ENCODE measurements around the gene RPL28.
A peak's percentile ranks its signal among the peaks of the same experiment; 100 is the strongest.

Gene RPL28

DNA sequence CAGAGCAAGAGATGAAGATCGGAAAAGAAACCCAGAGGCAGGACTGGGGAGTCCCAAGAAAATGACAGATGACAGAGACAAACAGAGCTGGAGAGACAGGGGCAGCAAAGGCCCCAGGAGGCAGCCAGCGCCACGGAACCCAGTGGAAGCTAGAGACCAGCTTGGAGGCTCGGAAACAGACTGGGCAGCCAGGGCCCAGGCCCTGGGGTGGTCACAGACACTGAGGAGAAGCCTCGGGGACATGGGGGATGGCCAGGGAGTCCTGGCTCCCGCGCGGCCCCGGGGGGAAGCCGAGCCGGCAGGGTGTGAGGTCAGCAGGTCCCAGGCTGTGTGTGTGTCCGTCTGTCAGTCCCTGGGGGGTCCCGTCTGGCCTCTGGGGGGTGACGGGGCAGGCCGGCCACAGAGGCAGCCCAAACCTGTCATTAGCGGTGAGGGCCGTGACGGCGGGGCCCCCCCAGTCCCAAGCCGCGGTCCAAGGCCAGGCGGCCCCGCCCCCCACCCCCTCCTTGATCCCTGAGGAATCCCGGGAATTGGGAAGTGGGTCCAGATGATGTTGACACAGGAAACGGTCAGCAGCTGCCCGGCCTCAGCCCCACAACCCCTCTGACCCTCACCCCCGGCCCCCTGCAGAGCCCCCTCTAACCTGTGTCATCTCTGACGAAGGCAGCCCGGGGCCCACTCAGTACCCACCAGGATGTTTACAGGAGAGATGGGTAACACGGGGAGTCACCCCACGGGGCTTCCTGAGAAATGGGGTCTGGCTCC lies 11.6 kb upstream of the RPL28 start:
- DNase-seq, result no peak

DNA sequence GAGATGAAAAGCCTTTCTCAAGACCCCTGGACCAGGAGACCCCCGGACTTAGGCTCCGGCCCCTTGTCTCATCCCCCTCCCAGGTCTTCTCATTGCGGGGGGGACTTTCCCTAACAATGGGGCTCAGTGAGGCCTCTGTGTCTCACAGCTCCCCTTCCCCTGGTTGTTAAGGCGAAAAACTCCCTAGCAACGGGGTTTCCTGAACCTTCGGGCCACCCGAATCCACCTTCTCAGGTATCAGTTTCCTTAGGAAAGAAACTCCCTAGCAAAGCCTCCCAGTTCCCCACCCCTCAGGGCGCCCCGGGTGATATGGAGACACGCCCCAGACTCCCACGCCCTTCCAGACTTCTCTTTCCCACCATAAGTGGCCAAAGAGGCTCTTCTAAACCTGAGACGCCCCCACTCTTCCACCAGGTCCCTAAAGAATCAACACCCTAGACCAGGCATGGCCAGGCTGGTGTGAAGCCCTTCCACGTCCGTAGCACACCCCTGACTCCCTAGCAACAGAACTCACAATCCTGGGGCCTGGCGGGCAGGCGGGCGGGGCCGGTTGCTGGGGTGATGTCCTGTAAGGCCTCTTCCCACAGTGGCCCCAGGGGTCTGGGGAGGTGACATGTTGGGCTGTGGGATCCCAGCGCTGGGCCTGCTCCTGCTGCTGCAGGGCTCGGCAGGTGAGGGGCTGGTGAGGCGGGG lies 9.3 kb upstream of the RPL28 start, which contains the start of gene TMEM190:
Gene TMEM190 (plus strand): TSS at position 586 of the 693 bp plus-strand sequence. CDS start 28 bp downstream, at position 614.
- DNase-seq, result no peak

DNA sequence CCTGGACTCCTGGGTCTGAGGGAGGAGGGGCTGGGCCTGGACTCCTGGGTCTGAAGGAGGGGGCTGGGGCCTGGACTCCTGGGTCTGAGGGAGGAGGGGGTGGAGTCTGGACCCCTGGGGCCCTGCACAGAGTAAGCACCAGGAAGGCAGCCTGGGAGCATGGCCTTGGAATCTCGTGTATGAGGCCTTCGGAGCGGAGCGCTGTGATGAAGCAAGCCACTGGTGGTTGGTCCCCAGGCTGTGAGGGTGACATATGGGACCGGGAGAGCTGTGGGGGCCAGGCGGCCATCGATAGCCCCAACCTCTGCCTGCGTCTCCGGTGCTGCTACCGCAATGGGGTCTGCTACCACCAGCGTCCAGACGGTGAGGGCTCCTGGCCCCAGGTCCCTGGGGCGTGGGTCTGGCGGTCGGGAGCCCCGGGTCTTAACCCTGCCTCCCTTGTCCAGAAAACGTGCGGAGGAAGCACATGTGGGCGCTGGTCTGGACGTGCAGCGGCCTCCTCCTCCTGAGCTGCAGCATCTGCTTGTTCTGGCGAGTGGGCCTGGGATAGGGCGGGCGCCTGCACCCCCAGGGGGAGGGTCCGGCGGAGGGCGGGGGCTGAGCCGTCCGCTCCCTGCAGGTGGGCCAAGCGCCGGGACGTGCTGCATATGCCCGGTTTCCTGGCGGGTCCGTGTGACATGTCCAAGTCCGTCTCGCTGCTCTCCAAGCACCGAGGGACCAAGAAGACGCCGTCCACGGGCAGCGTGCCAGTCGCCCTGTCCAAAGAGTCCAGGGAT lies 8.2 kb upstream of the RPL28 start:
- no peak for DNase-seq

DNA sequence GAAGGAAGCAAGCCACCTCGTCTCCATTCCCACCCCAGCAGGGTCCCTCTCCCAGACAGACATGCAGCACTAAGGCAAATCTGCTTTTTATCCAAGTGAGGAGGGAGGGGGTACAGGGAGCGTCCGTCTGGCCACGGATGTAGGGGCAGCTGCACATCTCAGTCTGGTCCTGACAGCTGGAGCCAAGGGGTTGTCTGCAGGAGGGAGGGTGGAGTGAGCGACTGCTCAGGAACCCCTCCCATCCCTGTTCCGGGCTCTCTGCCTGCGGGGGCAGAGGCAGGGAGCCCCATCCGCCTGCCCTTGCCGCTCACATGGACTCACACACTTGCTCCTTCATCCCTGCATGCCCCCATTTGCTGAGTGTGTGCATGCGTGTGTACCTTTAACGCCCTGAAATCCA lies 6.6 kb upstream of the RPL28 start:
- no peak for DNase-seq

DNA sequence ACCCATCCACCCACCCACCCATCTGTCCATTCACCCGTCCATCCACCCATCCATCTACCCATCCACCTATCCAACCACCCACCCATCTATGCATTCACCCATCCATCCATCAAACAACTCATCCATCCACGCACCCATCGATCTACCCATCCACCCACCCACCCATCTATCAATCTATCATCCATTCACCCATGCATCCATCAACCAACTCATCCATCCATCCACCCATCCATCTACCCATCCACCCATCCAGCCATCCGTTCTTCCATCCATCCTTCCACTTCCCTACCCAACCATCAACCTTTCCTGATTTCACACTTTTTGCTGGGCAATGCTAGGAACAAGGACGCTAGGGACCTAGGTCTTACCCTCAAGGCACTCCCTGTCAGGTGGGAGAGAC lies 3.7 kb upstream of the RPL28 start:
- no peak for DNase-seq

DNA sequence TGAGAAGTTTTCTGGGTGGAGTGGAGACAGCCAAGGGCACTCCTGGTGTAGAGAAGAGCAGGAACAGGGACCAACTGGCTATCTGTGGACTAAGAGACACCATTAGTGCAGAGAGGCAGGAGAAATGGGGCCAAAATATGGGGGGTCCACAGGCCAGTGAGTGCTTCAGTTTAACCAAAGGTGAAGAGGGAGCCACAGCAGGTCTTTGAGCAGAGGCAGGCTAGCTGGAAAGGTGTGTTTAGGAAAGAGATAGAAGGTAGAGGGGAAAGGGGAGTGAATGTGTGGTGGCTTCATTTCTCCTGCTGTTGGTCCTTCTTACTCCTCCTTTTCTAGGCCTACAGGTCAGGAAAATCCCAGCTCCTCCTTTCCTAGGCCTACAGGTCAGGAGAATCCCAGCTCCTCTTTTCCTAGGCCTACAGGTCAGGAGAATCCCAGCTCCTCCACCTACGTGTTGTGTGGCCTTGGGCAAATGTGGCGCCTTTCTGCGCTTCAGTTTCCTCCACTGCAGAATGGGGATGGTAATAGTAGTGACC lies 3.1 kb upstream of the RPL28 start:
- DNase-seq, result no peak

DNA sequence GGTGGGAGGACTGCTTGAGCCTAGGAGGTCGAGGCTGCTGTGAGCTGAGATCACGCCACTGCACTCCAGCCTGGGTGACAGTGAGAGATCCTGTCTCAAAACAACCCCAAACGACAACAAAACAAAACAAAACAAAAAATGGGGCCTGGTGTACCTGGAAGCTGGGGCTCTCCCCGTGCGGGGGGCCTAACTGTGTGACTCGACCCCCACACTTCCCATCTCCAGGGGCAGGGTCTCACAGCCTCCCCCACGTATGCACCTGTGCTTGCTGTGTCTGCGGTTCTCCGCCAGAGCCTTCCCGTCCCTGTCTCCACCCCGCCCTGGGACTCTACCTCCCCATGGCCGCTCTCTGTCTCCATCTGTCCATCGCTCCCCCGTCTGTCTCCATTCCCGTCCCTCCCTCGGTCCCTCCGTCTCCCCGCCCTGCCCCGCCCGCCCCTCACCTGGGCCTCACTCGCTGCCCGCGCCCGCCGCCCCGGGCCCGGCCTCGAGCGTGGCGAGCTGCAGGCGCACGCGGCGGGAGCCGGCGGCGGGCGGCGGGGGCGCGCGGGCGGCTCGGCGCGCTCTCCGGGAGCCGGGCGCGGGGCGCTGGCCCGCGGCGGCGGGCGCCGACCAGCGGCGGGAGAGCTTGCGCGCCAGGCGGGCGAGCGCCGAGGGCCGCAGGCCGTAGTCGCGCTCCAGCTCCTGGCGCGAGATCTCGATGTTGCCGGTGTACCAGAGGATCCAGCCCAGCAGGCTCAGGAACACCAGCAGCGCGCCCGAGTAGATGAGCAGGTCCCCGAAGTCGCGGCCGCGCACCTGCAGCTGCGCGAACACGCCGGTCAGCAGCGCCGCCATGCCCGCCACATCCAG lies 2.2 kb upstream of the RPL28 start:
- peak; percentile 41 for DNase-seq

DNA sequence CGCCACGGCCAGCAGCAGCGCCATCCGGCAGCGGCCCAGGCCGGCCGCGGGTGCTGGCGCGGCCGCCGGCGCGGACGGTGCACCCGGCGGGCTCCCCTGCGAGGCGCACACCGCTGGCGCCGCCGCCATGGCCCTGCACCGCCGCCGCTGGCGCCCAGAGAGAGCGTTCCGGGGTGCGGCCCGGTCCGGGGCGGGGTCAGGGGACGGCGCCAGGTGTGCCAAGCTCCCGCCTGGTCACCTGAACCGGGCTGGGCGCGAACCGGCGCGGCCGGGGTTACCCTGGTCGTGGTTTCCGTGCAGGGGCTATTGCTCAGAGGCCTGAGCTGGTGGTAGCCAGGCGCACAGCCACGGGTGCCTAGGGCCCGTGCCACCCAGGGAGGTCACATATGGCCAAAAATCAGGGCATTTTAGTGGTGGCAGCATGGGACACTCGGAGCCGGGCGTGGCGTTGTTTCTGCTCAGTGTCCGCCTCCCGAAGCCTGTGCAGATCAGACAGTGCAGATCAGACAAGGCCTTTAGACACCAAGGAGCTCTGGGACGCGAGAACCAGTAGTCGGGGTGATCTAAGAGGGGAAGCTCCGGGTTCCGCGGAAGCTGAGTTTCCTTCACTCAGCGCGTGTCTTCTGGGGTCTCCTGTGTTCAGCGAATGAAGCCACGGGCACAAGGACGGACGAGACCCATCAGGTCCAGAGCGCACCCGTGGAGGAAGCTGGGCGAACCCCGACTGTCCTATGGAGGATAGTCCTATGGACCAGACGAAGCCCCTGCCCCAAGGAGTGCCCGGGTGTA lies 1.4 kb upstream of the RPL28 start, which contains the start of gene TMEM238:
Gene TMEM238 (minus strand): TSS at position 162 of the 789 bp plus-strand sequence. CDS start 33 bp downstream, at position 129.
- no peak for DNase-seq

DNA sequence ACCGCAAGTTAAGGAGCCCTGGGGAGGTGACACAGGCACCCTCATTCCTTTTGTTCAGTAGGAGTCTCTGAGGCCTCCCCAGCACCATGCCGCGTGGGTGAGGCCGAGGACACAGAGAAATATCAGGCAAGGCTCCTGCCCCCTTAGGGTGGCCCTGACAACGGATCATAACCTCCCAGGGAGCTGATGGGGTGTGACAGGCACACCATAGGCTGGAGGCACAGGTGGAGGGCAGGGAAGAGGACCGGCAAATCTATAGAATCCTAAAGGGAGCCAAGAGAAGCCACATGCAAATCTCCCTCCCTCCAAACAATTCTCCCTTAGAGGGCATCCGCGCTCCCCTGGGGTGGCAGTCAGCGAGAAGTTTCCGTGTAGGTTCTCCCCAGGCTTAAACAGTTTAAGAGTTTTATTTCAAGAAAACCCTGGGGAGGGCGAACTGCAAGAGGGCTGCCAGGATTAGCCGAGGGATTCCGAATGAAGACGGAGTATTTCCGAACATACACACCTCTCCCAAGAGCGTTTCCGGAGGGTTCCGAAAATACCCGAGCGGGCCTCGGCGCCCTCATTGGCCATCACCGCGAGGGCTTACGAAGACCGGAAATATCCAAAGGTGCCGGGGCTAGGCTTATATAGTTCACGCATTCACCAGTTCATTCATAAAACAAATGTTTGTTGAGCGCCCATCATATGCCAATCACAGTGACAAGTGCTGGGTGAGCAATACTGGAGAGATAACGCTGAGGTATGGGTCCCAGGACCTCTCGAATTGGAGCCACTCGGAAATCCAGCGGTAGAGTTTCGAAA lies 610 bp upstream of the RPL28 start:
- peak; percentile 95 for DNase-seq

DNA sequence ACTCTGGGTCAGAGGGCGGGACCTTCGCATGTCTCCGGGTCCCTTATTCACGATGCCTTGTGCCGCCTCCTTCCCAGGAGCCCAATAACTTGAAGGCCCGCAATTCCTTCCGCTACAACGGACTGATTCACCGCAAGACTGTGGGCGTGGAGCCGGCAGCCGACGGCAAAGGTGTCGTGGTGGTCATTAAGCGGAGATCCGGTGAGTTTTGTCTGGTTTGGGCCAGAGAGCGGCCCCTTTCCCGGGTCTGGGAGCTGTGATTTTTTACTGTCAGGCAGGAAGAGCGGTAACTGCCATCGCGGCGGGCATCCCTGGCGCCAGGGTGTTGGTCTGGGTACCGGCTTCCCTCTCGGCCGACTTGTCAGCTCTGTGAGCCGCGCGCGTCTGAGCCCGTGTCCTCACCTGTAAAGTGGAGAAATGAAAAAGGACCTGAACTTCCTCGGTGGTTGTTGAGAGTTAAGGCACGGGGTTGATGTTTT lies 800 bp downstream of the RPL28 start:
- DNase-seq, result no peak

DNA sequence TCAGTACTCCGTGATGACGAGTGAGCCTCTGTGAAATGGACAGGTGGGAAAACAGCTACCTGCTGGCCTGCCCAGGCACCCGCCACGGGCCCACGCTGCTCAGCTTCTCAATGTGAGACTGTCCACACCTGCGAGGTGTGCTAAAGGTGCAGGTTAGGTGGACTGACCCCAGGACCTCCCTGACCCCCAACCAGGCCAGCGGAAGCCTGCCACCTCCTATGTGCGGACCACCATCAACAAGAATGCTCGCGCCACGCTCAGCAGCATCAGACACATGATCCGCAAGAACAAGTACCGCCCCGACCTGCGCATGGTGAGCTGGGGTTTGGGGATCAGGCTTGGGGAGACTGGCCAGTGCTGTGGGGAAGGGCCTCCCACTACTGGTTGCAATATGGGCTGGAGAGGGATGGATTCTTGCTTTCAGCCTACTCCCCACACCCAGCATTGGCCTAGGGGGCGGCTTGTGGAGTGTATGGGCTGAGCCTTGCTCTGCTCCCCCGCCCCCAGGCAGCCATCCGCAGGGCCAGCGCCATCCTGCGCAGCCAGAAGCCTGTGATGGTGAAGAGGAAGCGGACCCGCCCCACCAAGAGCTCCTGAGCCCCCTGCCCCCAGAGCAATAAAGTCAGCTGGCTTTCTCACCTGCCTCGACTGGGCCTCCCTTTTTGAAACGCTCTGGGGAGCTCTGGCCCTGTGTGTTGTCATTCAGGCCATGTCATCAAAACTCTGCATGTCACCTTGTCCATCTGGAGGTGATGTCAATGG lies 2.2 kb downstream of the RPL28 start:
- DNase-seq, result no peak

DNA sequence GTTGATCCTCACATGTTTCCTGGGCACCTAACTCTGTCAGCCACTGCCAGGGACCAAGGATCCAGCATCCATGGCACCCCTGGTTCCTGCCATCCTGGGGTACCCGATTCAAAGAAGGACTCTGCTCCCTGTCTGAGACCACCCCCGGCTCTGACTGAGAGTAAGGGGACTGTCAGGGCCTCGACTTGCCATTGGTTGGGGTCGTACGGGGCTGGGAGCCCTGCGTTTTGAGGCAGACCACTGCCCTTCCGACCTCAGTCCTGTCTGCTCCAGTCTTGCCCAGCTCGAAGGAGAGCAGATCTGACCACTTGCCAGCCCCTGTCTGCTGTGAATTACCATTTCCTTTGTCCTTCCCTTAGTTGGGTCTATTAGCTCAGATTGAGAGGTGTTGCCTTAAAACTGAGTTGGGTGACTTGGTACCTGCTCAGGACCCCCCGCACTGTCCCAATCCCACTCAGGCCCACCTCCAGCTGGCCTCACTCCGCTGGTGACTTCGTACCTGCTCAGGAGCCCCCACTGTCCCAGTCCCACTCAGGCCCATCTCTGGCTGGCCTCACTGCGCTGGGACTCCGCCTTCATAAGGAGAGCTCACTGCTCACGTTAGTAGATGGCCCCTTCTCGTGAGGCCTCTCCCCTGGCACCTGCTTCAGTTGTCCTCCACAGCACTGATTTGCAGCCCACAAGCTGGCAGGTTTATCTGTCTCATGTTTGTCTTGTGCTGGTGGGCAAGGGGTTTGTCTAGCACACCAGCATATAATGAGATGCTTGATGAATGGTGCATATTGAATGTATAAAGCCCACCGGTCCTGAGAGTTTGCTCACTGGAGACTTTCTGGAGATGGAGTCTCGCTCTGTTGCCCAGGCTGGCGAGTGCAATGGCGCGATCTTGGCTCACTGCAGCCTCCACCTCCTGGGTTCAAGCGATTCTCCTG lies 3.9 kb downstream of the RPL28 start:
- DNase-seq, result no peak

DNA sequence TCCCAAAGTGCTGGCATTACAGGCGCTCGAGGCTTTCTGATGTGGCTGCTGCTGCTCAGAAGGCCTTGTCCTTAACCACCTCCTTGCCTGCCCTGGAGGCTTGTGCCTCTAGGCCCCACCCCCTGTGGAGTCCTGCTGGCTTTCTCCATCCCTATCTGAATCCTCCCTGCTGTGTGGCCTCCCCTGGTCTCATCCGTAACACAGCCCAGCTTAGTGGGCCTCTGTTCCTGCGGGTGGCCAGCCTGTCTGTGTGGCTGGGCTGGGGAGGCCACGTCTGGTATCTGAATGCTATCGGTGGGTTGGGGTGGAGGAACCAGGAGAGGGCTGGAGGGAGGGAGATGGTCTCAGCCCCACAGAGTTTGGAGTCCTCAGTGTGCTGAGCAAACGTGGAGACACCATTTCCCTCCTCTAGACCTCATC lies 4.7 kb downstream of the RPL28 start:
- no peak for DNase-seq

DNA sequence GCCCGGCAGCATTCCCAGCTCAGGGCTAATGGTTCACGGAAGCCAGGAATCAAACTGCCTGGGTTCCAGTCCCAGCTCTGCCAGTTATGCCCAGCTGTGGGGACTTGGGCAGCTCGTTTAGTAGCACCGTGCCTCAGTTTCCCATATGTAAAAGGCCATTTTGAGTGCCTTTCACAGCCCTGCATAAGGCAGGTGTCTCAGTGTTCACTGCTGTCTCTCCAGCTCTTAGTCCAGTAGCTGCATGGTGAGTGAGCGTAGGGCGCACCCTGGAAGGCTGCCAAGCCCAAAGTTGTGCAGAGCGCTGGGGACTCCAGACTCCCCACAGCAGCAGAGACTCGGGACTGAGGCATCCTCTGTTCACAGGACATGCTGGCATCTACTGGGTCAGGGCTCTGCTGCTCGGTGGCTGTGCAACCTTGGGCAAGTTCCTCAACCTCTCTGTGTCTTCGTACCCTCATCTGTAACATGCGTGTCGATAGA lies 5.5 kb downstream of the RPL28 start:
- DNase-seq, result no peak

DNA sequence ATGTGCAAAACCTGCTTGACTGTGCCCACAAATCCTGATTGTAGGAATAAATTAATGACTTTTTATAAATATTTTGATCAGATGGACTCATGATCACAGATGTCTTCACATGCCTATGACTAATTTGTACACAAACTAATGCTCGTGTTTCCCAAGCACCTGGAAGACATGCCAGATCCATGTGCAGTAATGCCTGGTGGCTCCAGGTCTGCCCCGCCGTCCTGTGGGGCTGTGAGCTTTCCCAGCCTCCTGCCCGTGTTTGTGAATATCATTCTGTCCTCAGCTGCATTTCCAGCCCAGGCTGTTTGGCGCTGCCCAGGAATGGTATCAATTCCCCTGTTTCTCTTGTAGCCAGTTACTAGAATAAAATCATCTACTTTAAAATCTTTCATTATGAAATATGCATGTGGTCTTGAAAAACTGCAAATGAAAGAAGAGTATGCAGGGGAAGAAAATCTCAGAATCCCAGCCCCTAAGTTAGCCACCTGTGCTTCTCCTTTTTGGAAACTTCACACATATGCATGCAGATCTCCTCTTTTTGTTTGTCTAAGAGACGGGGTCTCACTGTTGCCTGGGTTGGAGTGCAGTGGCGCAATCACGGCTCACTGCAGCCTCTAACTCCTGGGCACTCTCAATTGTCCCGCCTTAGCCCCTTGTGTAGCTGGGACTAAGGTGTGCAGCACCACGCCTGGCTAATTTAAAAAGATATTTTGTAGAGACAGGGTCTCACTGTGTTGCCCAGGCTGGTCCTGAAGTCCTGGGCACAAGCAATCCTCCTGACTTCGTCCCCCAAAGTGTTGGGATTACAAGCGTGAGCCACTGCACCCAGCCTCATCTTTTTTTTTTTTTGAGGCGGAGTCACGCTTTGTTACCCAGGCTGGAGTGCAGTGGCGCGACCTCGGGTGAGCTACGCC lies 6.2 kb downstream of the RPL28 start:
- DNase-seq, result no peak

DNA sequence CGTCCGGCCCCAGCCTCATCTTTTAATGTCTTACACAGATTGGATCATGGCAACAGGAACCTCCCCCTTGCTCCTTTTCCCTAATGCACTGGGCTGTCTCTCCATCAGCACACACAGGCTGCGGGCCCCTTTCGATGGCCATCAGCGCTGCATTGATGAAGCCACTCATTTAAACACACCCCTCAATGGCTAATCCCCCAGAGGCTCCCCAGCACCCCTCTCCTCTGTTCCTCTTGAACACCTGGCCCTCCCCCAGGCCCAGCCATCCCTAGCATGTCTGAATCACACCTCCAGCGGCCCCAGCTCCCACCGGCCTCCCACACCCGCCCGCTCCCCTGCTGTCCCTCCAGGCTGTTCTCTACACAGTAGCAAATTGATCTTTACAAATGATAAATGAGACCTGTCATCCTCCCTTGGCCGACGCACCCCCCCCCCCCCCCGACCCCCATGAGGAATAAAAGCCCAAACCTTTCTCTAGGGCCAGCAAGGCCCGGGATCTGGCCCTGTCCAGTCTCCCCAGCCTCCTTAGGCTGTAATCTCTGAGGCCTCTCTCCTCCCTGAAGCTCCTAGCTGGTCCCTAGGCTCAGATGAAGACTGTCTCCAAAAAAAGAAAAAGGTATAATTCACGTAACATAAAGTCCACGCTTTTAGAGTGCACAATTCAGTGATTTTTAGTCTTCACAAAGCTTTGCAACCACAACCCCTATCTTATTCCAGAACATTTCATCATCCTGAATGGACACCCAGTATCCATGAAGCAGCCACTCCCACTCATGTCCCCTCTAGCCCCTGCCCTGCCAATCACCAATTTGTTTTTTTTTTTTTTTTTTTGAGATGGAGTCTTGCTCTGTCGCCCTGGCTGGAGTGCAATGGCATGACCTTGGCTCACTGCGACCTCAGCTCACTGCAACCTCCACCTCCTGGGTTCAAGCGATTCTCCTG lies 7.4 kb downstream of the RPL28 start:
- DNase-seq, result no peak

Measured in CD4-positive, alpha-beta T cell treated with Interleukin-15 for 1 hour (primary cell).